ENCODE results near the gene ZNF609. TPM values are rescaled to one million over a fixed set of nuclear protein-coding genes. Genes with fewer than 3 reads are reported as not detected.
A peak's percentile ranks its signal among the peaks of the same experiment; 100 is the strongest.
"Not testable (repeated sequence)": the region's sequence is repeated elsewhere in the genome, so short reads cannot be mapped to it uniquely, and the experiment has no call there.

The ZNF609 gene
- total RNA-seq, 1 experiment from 2014 or later, result 18.1 TPM

GRCh38 chr15:64583983-64584382 lies 123.6 kb downstream of the ZNF609 start:
- no peak for DNase-seq (ENCODE audit: low read depth)

- DNase-seq (ENCODE audit: low read depth), result no peak
These were observed 126.0 kb downstream of the ZNF609 start for GRCh38 chr15:64586259-64586870.

GRCh38 chr15:64586984-64587383 lies 126.6 kb downstream of the ZNF609 start:
- no peak for DNase-seq (ENCODE audit: low read depth)

GRCh38 chr15:64589435-64590084 lies 129.2 kb downstream of the ZNF609 start:
- DNase-seq (ENCODE audit: low read depth), result no peak

GRCh38 chr15:64592845-64593244 lies 132.5 kb downstream of the ZNF609 start:
- not testable (repeated sequence) for DNase-seq (ENCODE audit: low read depth)

- peak; percentile 72 for DNase-seq (ENCODE audit: low read depth)
These were observed 136.5 kb downstream of the ZNF609 start for GRCh38 chr15:64596701-64597476.

GRCh38 chr15:64597477-64597822 lies 137.1 kb downstream of the ZNF609 start:
- no peak for DNase-seq (ENCODE audit: low read depth)

GRCh38 chr15:64599226-64599625 lies 138.8 kb downstream of the ZNF609 start:
- no peak for DNase-seq (ENCODE audit: low read depth)

GRCh38 chr15:64599716-64600115 lies 139.3 kb downstream of the ZNF609 start:
- peak; percentile 77 for DNase-seq (ENCODE audit: low read depth)

- no peak for DNase-seq (ENCODE audit: low read depth)
These were observed 140.4 kb downstream of the ZNF609 start for GRCh38 chr15:64600794-64601193.

GRCh38 chr15:64604319-64604718 lies 143.9 kb downstream of the ZNF609 start:
- no peak for DNase-seq (ENCODE audit: low read depth)

GRCh38 chr15:64607416-64607815 lies 147.0 kb downstream of the ZNF609 start:
- not testable (repeated sequence) for DNase-seq (ENCODE audit: low read depth)

- no peak for DNase-seq (ENCODE audit: low read depth)
These were observed 150.0 kb downstream of the ZNF609 start for GRCh38 chr15:64610257-64610919.

- no peak for DNase-seq (ENCODE audit: low read depth)
These were observed 150.8 kb downstream of the ZNF609 start for GRCh38 chr15:64611085-64611725.

GRCh38 chr15:64614519-64614918 lies 154.1 kb downstream of the ZNF609 start:
- DNase-seq (ENCODE audit: low read depth), result no peak

GRCh38 chr15:64617727-64618126 lies 157.3 kb downstream of the ZNF609 start:
- no peak for DNase-seq (ENCODE audit: low read depth)

GRCh38 chr15:64618138-64618537 lies 157.8 kb downstream of the ZNF609 start:
- no peak for DNase-seq (ENCODE audit: low read depth)

GRCh38 chr15:64618540-64618939 lies 158.2 kb downstream of the ZNF609 start:
- no peak for DNase-seq (ENCODE audit: low read depth)

GRCh38 chr15:64619880-64620839 lies 159.8 kb downstream of the ZNF609 start:
- peak; percentile 68 for DNase-seq (ENCODE audit: low read depth)

GRCh38 chr15:64621056-64621455 lies 160.7 kb downstream of the ZNF609 start:
- DNase-seq (ENCODE audit: low read depth), result no peak
